ENCODE measurements around the gene HSF4.

The HSF4 gene

DNA sequence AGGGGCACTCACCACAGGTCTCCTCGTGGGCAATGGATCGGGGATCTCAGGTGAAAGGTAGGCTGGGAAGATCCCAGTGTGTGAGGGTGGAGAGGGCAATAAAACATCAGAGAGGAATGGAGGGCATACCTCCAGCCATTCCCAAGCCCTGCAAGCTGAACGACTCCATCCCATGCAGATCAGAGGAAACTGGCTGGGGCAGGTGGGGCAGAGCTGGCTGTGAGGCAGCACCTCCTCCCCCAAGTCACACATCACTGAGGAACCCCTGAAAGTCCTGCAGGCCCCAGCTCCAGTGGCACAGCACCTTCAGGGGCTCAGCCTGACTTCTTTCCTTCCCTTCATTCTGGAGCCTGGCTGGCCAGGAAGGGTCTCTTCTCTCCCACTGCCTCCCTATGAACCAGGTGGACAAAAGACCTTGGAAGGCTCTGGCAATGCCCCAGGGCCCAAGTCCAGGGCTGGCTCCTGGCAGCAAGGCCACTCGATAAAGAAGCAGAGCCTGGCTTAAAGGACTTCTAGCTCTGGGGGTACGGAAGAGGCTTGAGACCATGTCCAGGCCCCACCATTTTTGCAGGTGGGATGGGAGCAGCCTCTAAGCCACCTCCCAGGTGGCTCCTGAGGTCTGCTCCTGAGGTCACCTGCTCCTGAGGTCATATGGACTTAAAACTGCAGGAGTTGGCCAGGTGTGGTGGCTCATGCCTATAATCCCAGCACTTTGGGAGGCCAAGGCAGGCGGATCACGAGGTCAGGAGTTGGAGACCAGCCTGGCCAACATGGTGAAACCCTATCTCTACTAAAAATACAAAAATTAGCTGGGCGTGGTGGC, 48.9 kb downstream of the HSF4 start:
- H3K4me3 ChIP-seq (ENCODE audit: low read depth, low read length) = no peak overlapping the region
- no peak for DNase-seq (ENCODE audit: low read depth)
- TF ChIP-seq, protein P1, sequence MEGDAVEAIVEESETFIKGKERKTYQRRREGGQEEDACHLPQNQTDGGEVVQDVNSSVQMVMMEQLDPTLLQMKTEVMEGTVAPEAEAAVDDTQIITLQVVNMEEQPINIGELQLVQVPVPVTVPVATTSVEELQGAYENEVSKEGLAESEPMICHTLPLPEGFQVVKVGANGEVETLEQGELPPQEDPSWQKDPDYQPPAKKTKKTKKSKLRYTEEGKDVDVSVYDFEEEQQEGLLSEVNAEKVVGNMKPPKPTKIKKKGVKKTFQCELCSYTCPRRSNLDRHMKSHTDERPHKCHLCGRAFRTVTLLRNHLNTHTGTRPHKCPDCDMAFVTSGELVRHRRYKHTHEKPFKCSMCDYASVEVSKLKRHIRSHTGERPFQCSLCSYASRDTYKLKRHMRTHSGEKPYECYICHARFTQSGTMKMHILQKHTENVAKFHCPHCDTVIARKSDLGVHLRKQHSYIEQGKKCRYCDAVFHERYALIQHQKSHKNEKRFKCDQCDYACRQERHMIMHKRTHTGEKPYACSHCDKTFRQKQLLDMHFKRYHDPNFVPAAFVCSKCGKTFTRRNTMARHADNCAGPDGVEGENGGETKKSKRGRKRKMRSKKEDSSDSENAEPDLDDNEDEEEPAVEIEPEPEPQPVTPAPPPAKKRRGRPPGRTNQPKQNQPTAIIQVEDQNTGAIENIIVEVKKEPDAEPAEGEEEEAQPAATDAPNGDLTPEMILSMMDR (IDR thresholded peaks at IDR 0.05; ENCODE audit: insufficient read depth, low read depth, low read length, missing control alignments) = no peak

GRCh38 chr16:67215706-67216105, 51.2 kb downstream of the HSF4 start:
- DNase-seq (ENCODE audit: low read depth) = no peak
- H3K4me3 ChIP-seq (ENCODE audit: low read depth, low read length) = no peak overlapping the region
- TF ChIP-seq, protein P1 (IDR thresholded peaks at IDR 0.05; ENCODE audit: insufficient read depth, low read depth, low read length, missing control alignments) = no peak

DNA sequence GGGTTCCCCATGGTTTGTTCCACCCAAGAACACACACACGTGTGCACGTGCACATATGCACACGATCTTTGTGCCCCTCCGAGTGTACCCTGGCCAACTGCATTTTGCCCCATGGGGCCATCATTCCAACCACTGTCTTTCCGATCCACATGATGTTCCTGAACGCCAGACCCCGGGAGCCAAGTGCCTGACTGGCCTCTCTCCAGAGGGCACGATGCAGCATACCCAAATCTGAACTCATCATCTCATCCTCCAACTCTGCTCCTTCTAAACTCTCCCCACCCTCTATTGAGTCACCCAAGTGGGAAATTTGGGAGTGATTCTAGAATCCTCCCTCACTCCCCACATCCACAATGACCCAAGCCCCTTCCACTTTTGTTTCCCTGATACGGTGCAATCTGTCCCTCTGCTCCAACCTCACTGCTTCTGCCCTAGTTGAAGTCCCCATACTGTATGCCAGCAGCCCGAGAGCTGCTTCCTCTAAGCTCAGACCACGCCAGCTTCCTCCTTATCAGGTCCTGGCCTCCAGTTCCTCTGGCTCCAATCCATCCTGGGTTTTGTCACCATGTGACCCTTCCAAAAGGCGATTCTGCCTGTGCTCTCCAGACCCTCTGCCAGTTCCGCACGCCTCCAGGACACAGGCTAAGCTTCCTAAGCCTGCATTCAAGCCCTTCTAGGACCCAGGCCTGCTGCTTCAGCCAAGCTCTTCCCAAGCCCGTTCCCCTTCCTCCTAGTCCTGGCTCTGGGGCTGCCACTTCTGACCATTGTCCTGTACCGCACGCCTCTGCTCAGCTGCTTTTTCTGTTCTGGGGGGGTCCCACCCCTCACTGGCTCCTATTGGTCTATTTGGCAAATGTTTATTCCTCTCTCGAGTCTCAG, 52.3 kb downstream of the HSF4 start:
- no peak overlapping the region for H3K4me3 ChIP-seq (ENCODE audit: low read depth, low read length)
- TF ChIP-seq, protein P1 (IDR thresholded peaks at IDR 0.05; ENCODE audit: insufficient read depth, low read depth, low read length, missing control alignments) = no peak
- no peak for DNase-seq (ENCODE audit: low read depth)
